Measurements from ENCODE around the gene NRSN1.

GRCh38 chr6:24110417-24110816, 15.6 kb upstream of the NRSN1 start:
- no peak for TF ChIP-seq CTCF (tag by site-specific recombination; IDR thresholded peaks at IDR 0.05)
- TF ChIP-seq ZBTB48 (tag by site-specific recombination; IDR thresholded peaks at IDR 0.05): no peak
- TF ChIP-seq GFI1B (tag by site-specific recombination; IDR thresholded peaks at IDR 0.05): no peak
- TF ChIP-seq ZNF354C (tag by site-specific recombination; IDR thresholded peaks at IDR 0.05; ENCODE audit: borderline replicate concordance, low read depth): no peak
- no peak for TF ChIP-seq REST (tag by site-specific recombination; IDR thresholded peaks at IDR 0.05)
- TF ChIP-seq ZNF175 (tag by site-specific recombination; IDR thresholded peaks at IDR 0.05): no peak
- TF ChIP-seq KLF16 (tag by site-specific recombination; IDR thresholded peaks at IDR 0.05): no peak
- TF ChIP-seq ZNF18 (tag by site-specific recombination; IDR thresholded peaks at IDR 0.05): no peak
- TF ChIP-seq ZNF362 (tag by site-specific recombination; IDR thresholded peaks at IDR 0.05): no peak
- no peak for TF ChIP-seq PBX3 (CRISPR knock-in tag; IDR thresholded peaks at IDR 0.05)
- no peak for TF ChIP-seq ZNF23 (tag by site-specific recombination; IDR thresholded peaks at IDR 0.05; ENCODE audit: borderline replicate concordance)
- TF ChIP-seq YY1 (tag by site-specific recombination; IDR thresholded peaks at IDR 0.05): no peak

Measured in HEK293 (cell line).